Glutamatergic neuron (in vitro differentiated cells): ENCODE results near the gene ANKRD33B. TPM values are rescaled to one million over a fixed set of nuclear protein-coding genes. Genes with fewer than 3 reads are reported as not detected.
"Not testable (repeated sequence)": the region's sequence is repeated elsewhere in the genome, so short reads cannot be mapped to it uniquely, and the experiment has no call there.

ENCODE experiments used
- DNase-seq: peaks from one replicate; pipeline ENCODE4 v3.0.0; 2022
- H3K27ac Mint-ChIP-seq: one replicate; pipeline ENCODE4 v1.8.0; 2020; ENCODE audit warnings: mild to moderate bottlenecking, mixed read lengths, inconsistent platforms; ENCODE audit not compliant: unreplicated experiment
- H3K27me3 Mint-ChIP-seq: one replicate; pipeline ENCODE4 v1.8.0; 2020; ENCODE audit warnings: mild to moderate bottlenecking, moderate library complexity, mixed read lengths, inconsistent platforms; ENCODE audit not compliant: unreplicated experiment
- H3K36me3 Mint-ChIP-seq: one replicate; pipeline ENCODE4 v1.8.0; 2020; ENCODE audit warnings: mild to moderate bottlenecking, mixed read lengths, inconsistent platforms; ENCODE audit not compliant: unreplicated experiment
- H3K4me1 Mint-ChIP-seq: one replicate; pipeline ENCODE4 v1.8.0; 2020; ENCODE audit warnings: mild to moderate bottlenecking, low read depth, mixed read lengths, inconsistent platforms; ENCODE audit not compliant: unreplicated experiment
- H3K4me3 Mint-ChIP-seq: one replicate; pipeline ENCODE4 v1.8.0; 2020; ENCODE audit warnings: mild to moderate bottlenecking, mixed read lengths, inconsistent platforms; ENCODE audit not compliant: unreplicated experiment
- H3K9me3 Mint-ChIP-seq: one replicate; pipeline ENCODE4 v1.8.0; 2020; ENCODE audit warnings: mild to moderate bottlenecking, moderate library complexity, mixed read lengths, inconsistent platforms; ENCODE audit not compliant: unreplicated experiment
- CTCF ChIP-seq: fragments of 200-600 bp; sonication (generic); IDR thresholded peaks from one replicate; pipeline ENCODE4 v1.5.0; 2021; ENCODE audit not compliant: partially characterized antibody, unreplicated experiment
- total RNA-seq: library from RNA; stranded (reverse); fragmentation: NEBNext Ultra II Directional; extraction: Animal tissue kit (Norgen Biotek cat#: 25700); gene quantifications from one replicate; pipeline ENCODE4 v1.2.1, GENCODE V29; 2021; ENCODE audit not compliant: unreplicated experiment

ANKRD33B gene
- total RNA-seq, 1 donor from 2014 or later, result 14.5 TPM

DNA sequence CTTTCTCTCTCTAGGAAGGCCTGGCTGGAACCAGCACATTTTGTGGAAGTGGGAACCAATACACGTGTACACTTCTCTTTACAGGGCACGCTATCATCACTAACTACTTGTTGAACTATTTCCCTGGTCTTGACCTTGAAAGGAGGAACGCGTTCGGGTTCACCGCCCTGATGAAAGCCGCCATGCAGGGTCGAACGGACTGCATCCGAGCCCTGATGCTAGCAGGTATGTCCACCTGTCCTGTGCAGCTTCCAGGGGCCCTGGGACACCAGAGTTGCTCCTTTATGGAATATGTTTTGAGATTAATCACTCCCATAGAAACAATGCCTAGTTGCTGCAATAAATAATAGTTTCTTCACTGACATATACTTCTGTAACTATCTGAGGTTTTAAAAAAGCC lies 74.1 kb downstream of the ANKRD33B start:
- no peak for TF ChIP-seq CTCF
- H3K36me3 Mint-ChIP-seq, result no peaks in the 10 kb centered on the region
- DNase-seq, result no peak
- H3K27me3 Mint-ChIP-seq, result peaks cover 5% of the 10 kb centered on the region
- peaks cover 17% of the 10 kb centered on the region for H3K4me1 Mint-ChIP-seq
- no peaks in the 10 kb centered on the region for H3K9me3 Mint-ChIP-seq
- no peak overlapping the region for H3K27ac Mint-ChIP-seq
- H3K4me3 Mint-ChIP-seq, result no peak overlapping the region

DNA sequence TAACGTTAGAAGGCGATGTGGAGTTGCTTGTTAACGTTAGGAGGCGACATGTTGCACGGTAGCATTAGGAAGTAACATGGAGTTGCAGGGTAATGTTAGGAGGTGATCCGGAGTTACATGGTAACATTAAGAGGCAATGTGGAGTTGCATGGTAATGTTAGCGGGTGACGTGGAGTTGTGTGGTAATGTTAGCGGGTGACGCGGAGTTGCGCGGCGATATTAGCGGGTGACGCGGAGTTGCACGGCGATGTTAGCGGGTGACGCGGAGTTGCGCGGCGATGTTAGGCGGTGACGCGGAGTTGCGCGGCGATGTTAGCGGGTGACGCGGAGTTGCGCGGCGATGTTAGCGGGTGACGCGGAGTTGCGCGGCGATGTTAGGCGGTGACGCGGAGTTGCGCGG lies 74.9 kb downstream of the ANKRD33B start:
- H3K4me1 Mint-ChIP-seq, result peaks cover 17% of the 10 kb centered on the region
- not testable (repeated sequence) for H3K4me3 Mint-ChIP-seq, H3K36me3 Mint-ChIP-seq, H3K27ac Mint-ChIP-seq, DNase-seq, H3K27me3 Mint-ChIP-seq, H3K9me3 Mint-ChIP-seq

DNA sequence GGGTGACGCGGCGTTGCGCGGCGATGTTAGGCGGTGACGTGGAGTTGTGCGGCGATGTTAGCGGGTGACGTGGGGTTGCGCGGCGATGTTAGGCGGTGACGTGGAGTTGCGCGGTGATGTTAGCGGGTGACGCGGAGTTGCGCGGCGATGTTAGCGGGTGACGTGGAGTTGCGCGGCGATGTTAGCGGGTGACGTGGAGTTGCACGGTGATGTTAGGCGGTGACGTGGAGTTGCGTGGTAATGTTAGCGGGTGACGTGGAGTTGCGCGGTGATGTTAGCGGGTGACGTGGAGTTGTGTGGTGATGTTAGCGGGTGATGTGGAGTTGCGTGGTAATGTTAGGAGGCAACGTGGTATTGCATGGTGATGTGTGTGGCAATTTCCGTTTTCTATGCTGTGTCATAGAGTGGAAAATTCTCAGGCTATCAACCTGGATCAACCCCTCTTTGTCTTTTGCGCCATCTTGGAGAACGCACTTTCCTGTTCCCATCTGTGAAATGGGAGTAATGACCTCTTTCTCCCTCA lies 76.0 kb downstream of the ANKRD33B start:
- H3K4me1 Mint-ChIP-seq, result peaks cover 19% of the 10 kb centered on the region
- H3K27ac Mint-ChIP-seq, result no peak overlapping the region
- TF ChIP-seq CTCF, result no peak
- peaks cover 5% of the 10 kb centered on the region for H3K27me3 Mint-ChIP-seq
- H3K4me3 Mint-ChIP-seq, result no peak overlapping the region
- no peak for DNase-seq
- H3K36me3 Mint-ChIP-seq, result no peaks in the 10 kb centered on the region
- H3K9me3 Mint-ChIP-seq, result no peaks in the 10 kb centered on the region

DNA sequence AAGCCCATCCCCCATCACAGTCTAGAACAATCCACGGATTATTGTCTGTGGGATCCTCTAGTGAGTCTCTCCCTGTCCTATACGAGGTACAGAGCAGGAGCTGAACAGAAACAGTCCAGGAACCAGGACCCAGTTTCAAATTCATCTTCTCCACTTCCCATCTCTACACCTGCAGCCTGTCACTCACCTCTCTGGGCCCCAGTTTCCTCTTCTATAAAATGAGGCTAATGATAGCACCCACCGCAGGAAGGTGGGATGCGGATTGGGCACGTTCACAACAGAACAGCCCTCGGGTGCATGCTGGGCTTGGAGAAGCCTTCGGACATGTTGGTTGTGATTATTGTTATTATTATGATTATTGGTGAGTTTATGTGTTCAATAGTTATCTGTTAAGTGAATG lies 78.5 kb downstream of the ANKRD33B start:
- H3K27me3 Mint-ChIP-seq, result peaks cover 5% of the 10 kb centered on the region
- H3K4me1 Mint-ChIP-seq, result peaks cover 13% of the 10 kb centered on the region
- no peak for TF ChIP-seq CTCF
- H3K36me3 Mint-ChIP-seq, result peaks cover 3% of the 10 kb centered on the region
- no peaks in the 10 kb centered on the region for H3K9me3 Mint-ChIP-seq
- H3K4me3 Mint-ChIP-seq, result no peak overlapping the region
- no peak overlapping the region for H3K27ac Mint-ChIP-seq
- no peak for DNase-seq

DNA sequence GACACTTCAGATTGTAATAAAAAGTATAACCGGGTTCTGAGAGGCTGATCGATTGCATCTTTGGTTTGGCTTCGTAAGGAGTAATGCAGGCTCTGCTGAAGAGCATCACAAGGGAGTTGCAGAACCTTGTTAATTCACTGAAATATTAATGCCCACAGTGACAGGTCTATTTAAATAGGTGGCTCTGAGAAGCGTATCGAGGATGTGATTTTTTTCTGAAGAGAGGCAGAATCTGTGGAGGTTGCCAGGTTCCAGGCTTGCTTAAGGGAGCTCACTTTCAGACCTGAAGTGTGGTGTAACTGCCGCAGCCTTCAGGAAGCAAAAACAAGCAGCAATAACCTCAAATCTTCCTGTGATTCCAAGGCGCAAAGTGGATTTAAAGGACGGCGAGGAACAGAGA lies 80.3 kb downstream of the ANKRD33B start:
- Mint-ChIP-seq H3K4me1 (peaks cover 13% of the 10 kb centered on the region), H3K36me3 (peaks cover 3% of the 10 kb centered on the region), H3K4me3 (no peak overlapping the region), H3K27ac (no peak overlapping the region), H3K27me3 (peaks cover 2% of the 10 kb centered on the region), H3K9me3 (no peaks in the 10 kb centered on the region)
- TF ChIP-seq CTCF, result no peak
- DNase-seq, result no peak
